IMR-90 (cell line): ENCODE data around the gene SCYGR5. TPM values are rescaled to one million over a fixed set of nuclear protein-coding genes. Genes with fewer than 3 reads are reported as not detected.

Source experiments
- ATAC-seq: fragments of 200-7000 bp; cut with Tn5 transposase; 2 replicates; pipeline ENCODE4 v1.9.1; 2020; ENCODE audit warnings: low read depth, mild to moderate bottlenecking, moderate library complexity
- BruUV-seq: library from RNA; stranded (reverse); fragments of 400-500 nt; replicated peaks from 2 replicates; lab custom pipeline; 2021; lab: Mats Ljungman, UMichigan
- CTCF ChIA-PET: fragments of 300-600 bp; formaldehyde crosslinking; extraction: SDS; loops from one replicate; lab custom pipeline; 2021; ENCODE audit warnings: antibody characterized with exemption; lab: Yijun Ruan, JAX
- POLR2A ChIA-PET: fragments of 300-600 bp; sonication (Branson Sonifier 250); formaldehyde crosslinking; loops from one replicate; lab custom pipeline; 2022; ENCODE audit warnings: antibody characterized with exemption; ENCODE audit not compliant: unreplicated experiment; lab: Charles Lee
- DNase-seq: peaks from one replicate; pipeline ENCODE4 v3.0.0; 2013
- H2AFZ ChIP-seq: replicated peaks from 2 replicates; pipeline ENCODE3; 2013; ENCODE audit warnings: low read length, mild to moderate bottlenecking; ENCODE audit not compliant: poor library complexity
- H2AK5ac ChIP-seq: 2 replicates; pipeline ENCODE4 v1.6.1; 2013; ENCODE audit warnings: low read depth, low read length, inconsistent platforms
- H2AK9ac ChIP-seq: replicated peaks from 2 replicates; pipeline ENCODE3; 2013; ENCODE audit warnings: mild to moderate bottlenecking, low read depth, low read length, moderate library complexity; ENCODE audit not compliant: poor library complexity
- H2BK120ac ChIP-seq: 2 replicates; pipeline ENCODE4 v1.6.1; 2013; ENCODE audit warnings: low read depth, low read length, inconsistent platforms
- H2BK15ac ChIP-seq: 3 replicates; pipeline ENCODE4 v1.6.1; 2013; ENCODE audit warnings: low read depth, low read length, inconsistent platforms
- H2BK20ac ChIP-seq: 2 replicates; pipeline ENCODE4 v1.6.1; 2013; ENCODE audit warnings: low read depth, mild to moderate bottlenecking, inconsistent platforms, low read length, moderate library complexity
- H2BK5ac ChIP-seq: 2 replicates; pipeline ENCODE4 v1.6.1; 2013; ENCODE audit warnings: mild to moderate bottlenecking, low read depth, low read length, inconsistent platforms; ENCODE audit not compliant: poor library complexity, severe bottlenecking
- H3K14ac ChIP-seq: replicated peaks from 2 replicates; pipeline ENCODE4 v1.6.1; 2013; ENCODE audit warnings: low read depth, low read length, inconsistent platforms
- H3K18ac ChIP-seq: 2 replicates; pipeline ENCODE4 v1.6.1; 2013; ENCODE audit warnings: low read depth, low read length, control low read depth
- H3K23ac ChIP-seq: 2 replicates; pipeline ENCODE4 v1.6.1; 2013; ENCODE audit warnings: low read depth, low read length, inconsistent platforms
- H3K27ac ChIP-seq: 2 replicates; pipeline ENCODE4 v1.5.1; 2013; ENCODE audit warnings: mild to moderate bottlenecking, control low read depth, low read length; ENCODE audit not compliant: insufficient read depth
- H3K27me3 ChIP-seq: 2 replicates; pipeline ENCODE4 v1.6.1; 2013; ENCODE audit warnings: low read length; ENCODE audit not compliant: control insufficient read depth, insufficient read depth
- H3K36me3 ChIP-seq: 2 replicates; pipeline ENCODE4 v1.6.1; 2013; ENCODE audit warnings: low read length, mixed read lengths; ENCODE audit not compliant: control insufficient read depth, insufficient read depth
- H3K4ac ChIP-seq: 2 replicates; pipeline ENCODE4 v1.6.1; 2013; ENCODE audit warnings: low read depth, low read length, inconsistent platforms
- H3K4me1 ChIP-seq: 2 replicates; pipeline ENCODE4 v1.6.1; 2013; ENCODE audit warnings: low read length, mixed read lengths; ENCODE audit not compliant: control insufficient read depth, insufficient read depth
- H3K4me2 ChIP-seq: 2 replicates; pipeline ENCODE4 v1.6.1; 2013; ENCODE audit warnings: low read depth, mild to moderate bottlenecking, control low read depth, low read length, moderate library complexity
- H3K4me3 ChIP-seq: 2 replicates; pipeline ENCODE4 v1.5.1; 2013; ENCODE audit warnings: low read depth, mild to moderate bottlenecking, control low read depth, low read length, moderate library complexity; ENCODE audit not compliant: insufficient read depth
- H3K56ac ChIP-seq: 2 replicates; pipeline ENCODE4 v1.6.1; 2013; ENCODE audit warnings: low read length, inconsistent platforms; ENCODE audit not compliant: insufficient read depth; ENCODE audit errors: extremely low read depth
- H3K79me1 ChIP-seq, 2 experiments: 2 replicates each; pipeline ENCODE4 v1.6.1; 2013; ENCODE audit warnings: low read length in 2 of 2, inconsistent platforms in 1 of 2, low read depth in 1 of 2
- H3K9ac ChIP-seq: 2 replicates; pipeline ENCODE4 v1.6.1; 2013; ENCODE audit warnings: low read depth, low read length, control low read depth
- H3K9me1 ChIP-seq: 2 replicates; pipeline ENCODE4 v1.6.1; 2013; ENCODE audit warnings: low read length, inconsistent platforms; ENCODE audit not compliant: insufficient read depth
- H3K9me3 ChIP-seq: 2 replicates; pipeline ENCODE4 v1.6.1; 2013; ENCODE audit warnings: low read length; ENCODE audit not compliant: control insufficient read depth, insufficient read depth
- H4K20me1 ChIP-seq: 2 replicates; pipeline ENCODE4 v1.6.1; 2013; ENCODE audit warnings: low read length, inconsistent platforms; ENCODE audit not compliant: insufficient read depth
- H4K5ac ChIP-seq: 2 replicates; pipeline ENCODE4 v1.6.1; 2013; ENCODE audit warnings: mild to moderate bottlenecking, low read depth, low read length, control low read depth
- H4K8ac ChIP-seq, 2 experiments: 2 replicates each; pipeline ENCODE4 v1.6.1; 2013; ENCODE audit warnings: low read depth in 2 of 2, low read length in 2 of 2, control low read depth in 1 of 2, inconsistent platforms in 1 of 2
- H4K91ac ChIP-seq: 2 replicates; pipeline ENCODE4 v1.6.1; 2013; ENCODE audit warnings: low read depth, low read length, inconsistent platforms; ENCODE audit not compliant: insufficient read depth
- CHD1 ChIP-seq: IDR thresholded peaks from 2 replicates; pipeline ENCODE4 v1.6.1; 2012; ENCODE audit warnings: low read depth, low read length, improper control_type of control experiment
- FOS ChIP-seq: fragments of 150-350 bp; IDR thresholded peaks from 2 replicates; pipeline ENCODE4 v1.6.1; 2016; ENCODE audit warnings: low read depth, low read length
- NFE2L2 ChIP-seq: fragments of 150-350 bp; IDR thresholded peaks from 2 replicates; pipeline ENCODE4 v1.6.1; 2016; ENCODE audit warnings: low read depth, mild to moderate bottlenecking, low read length
- POLR2A ChIP-seq: IDR thresholded peaks from 2 replicates; pipeline ENCODE4 v1.6.1; 2012; ENCODE audit warnings: mild to moderate bottlenecking, low read depth, low read length
- RAD21 ChIP-seq: IDR thresholded peaks from 2 replicates; pipeline ENCODE4 v1.6.1; 2012; ENCODE audit warnings: low read length, improper control_type of control experiment
- WGBS, 2 experiments: methylation state at CpG; one replicate each; pipeline versions ENCODE4 v1.1.5 to v1.1.7; 2013; ENCODE audit warnings: missing lambda C conversion rate in 2 of 2; ENCODE audit not compliant: insufficient read length in 1 of 2; ENCODE audit errors: extremely low coverage in 2 of 2; 5-methylcytosine and 5-hydroxymethylcytosine counted together
- dilution Hi-C: fragments of 300-500 bp; cut with HindIII; formaldehyde crosslinking; loops from one replicate; pipeline ENCODE4 v1.14.3; 2018; ENCODE audit warnings: low sequenced_read_pairs; ENCODE audit not compliant: unreplicated experiment
- in situ Hi-C: fragments of 300-500 bp; cut with MboI; formaldehyde crosslinking; loops from 3 replicates; pipeline ENCODE4 v1.14.3; 2019; ENCODE audit warnings: low sequenced_read_pairs, inconsistent platforms, mixed read lengths
- intact Hi-C: fragments of 100-400 bp; cut with micrococcal nuclease; formaldehyde crosslinking; loops from 2 replicates; pipeline ENCODE4 v1.10.0; 2022
- polyA plus RNA-seq, 3 experiments: library from polyadenylated mRNA; depleted of rRNA; stranded (reverse); fragments of >200 nt; gene quantifications; 2 replicates each; pipeline ENCODE4 v1.2.3, GENCODE V29; 2012; ENCODE audit warnings: low replicate concordance in 1 of 3
- total RNA-seq: library from RNA; depleted of rRNA; stranded (reverse); fragments of >200 nt; gene quantifications from 2 replicates; pipeline ENCODE4 v1.2.3, GENCODE V29; 2012

The SCYGR5 gene
- total and polyA plus RNA-seq, 2 of the 4 experiments (the other 2 are of a cell fraction), result not detected

DNA sequence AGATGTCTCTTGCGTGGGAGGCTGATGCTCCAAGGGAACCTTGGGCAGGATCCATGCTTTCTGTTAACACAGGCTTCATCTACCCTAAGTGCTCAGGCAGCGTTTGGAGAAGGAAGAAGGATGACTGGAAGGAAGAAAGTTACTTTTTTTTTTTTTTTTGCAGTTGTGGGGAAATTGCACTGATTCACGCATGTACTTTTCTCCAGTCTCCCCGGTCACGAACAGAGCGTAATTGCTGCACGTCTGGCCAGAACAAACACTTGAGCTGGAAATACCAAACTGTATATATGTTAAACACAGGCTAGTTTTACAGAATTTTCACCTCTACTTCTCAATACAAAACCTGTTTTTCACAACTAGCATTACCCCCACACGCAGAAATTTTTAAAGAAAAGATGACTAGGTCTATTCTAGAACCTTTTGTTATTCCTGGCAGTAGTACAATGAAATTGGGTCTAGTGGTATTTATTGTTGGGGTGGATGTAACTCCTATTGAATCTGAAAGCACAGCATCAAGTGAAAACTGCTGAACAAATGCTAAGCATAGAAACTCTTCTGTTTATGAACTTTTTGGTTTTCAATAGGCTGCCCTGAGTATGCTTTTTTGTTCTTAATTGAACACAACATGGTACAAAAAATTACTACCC is 9.3 kb upstream of the SCYGR5 start:
- Histone ChIP-seq H3K27ac (no peak overlapping the region), H3K79me1 (no peaks in the 10 kb centered on the region), H2AFZ (no peak overlapping the region), H3K56ac (no peak overlapping the region), H2AK9ac (no peak overlapping the region), H4K5ac (no peak overlapping the region), H3K4me3 (no peak overlapping the region), H2BK5ac (no peak overlapping the region), H2BK120ac (no peak overlapping the region), H4K20me1 (no peaks in the 10 kb centered on the region), H2AK5ac (no peak overlapping the region; the same call in 1 of the 2 replicates), H4K8ac (no peak overlapping the region), H3K4ac (no peak overlapping the region), H3K9me1 (no peaks in the 10 kb centered on the region), H3K4me2 (no peak overlapping the region), H3K9me3 (no peaks in the 10 kb centered on the region), H3K9ac (no peak overlapping the region), H3K36me3 (no peaks in the 10 kb centered on the region), H3K4me1 (no peaks in the 10 kb centered on the region), H3K14ac (no peak overlapping the region), H3K18ac (no peak overlapping the region), H3K27me3 (no peaks in the 10 kb centered on the region), H4K91ac (no peak overlapping the region), H2BK15ac (no peak overlapping the region), H3K23ac (no peak overlapping the region), H2BK20ac (no peak overlapping the region)
- ATAC-seq (no peak), DNase-seq (peak; percentile 19)
- in situ Hi-C loops, result no loop called here
- ChIA-PET CTCF (interaction anchor here (0.7 to 1.3 kb wide), 8 partner anchors 13 to 233 kb away, joined by 3 to 18 read pairs (median 4); no protein-coding TSS in a partner anchor), POLR2A (no interaction called here)
- intact Hi-C loops, result loop anchor here (5.0 kb wide), 1 partner anchor 205 kb away; no protein-coding TSS in a partner anchor
- BruUV-seq, result no TSS peak
- no peak for TF ChIP-seq RAD21
- TF ChIP-seq FOS, result no peak
- no peak for TF ChIP-seq CHD1
- TF ChIP-seq POLR2A, result no peak
- TF ChIP-seq NFE2L2, result no peak
- WGBS, 2 experiments, result no CpG with 5 or more reads among the region's 8 CpGs
- dilution Hi-C loops, result no loop called here
